ENCODE data around the gene METTL17. TPM values are rescaled to one million over a fixed set of nuclear protein-coding genes. Genes with fewer than 3 reads are reported as not detected.

METTL17 gene
- total and polyA plus RNA-seq, 2 of the 13 experiments (the other 11 are each of a cell fraction or from before 2014, with no cell fraction given) = 122 to 199 TPM

- no peak for TF ChIP-seq FOXP4 (CRISPR knock-in tag; IDR thresholded peaks at IDR 0.05)
- TF ChIP-seq, protein P1, sequence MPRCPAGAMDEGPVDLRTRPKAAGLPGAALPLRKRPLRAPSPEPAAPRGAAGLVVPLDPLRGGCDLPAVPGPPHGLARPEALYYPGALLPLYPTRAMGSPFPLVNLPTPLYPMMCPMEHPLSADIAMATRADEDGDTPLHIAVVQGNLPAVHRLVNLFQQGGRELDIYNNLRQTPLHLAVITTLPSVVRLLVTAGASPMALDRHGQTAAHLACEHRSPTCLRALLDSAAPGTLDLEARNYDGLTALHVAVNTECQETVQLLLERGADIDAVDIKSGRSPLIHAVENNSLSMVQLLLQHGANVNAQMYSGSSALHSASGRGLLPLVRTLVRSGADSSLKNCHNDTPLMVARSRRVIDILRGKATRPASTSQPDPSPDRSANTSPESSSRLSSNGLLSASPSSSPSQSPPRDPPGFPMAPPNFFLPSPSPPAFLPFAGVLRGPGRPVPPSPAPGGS (CRISPR knock-in tag; IDR thresholded peaks at IDR 0.05) = no peak; the same call in 1 of the 2 replicates
- no peak for TF ChIP-seq ZNF484 (CRISPR knock-in tag; IDR thresholded peaks at IDR 0.05; ENCODE audit: borderline replicate concordance, low read depth)
- no peak; the same call in 1 of the 2 replicates for TF ChIP-seq ZNF274 (CRISPR knock-in tag; IDR thresholded peaks at IDR 0.05)
- TF ChIP-seq, protein P2, sequence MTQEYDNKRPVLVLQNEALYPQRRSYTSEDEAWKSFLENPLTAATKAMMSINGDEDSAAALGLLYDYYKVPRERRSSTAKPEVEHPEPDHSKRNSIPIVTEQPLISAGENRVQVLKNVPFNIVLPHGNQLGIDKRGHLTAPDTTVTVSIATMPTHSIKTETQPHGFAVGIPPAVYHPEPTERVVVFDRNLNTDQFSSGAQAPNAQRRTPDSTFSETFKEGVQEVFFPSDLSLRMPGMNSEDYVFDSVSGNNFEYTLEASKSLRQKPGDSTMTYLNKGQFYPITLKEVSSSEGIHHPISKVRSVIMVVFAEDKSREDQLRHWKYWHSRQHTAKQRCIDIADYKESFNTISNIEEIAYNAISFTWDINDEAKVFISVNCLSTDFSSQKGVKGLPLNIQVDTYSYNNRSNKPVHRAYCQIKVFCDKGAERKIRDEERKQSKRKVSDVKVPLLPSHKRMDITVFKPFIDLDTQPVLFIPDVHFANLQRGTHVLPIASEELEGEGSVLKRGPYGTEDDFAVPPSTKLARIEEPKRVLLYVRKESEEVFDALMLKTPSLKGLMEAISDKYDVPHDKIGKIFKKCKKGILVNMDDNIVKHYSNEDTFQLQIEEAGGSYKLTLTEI (CRISPR knock-in tag; conservative IDR thresholded peaks at IDR 0.05) = no peak
- TF ChIP-seq ZNF615 (CRISPR knock-in tag; IDR thresholded peaks at IDR 0.05; ENCODE audit: borderline replicate concordance) = no peak; the same call in 1 of the 2 replicates
- no peak for TF ChIP-seq ZNF878 (CRISPR knock-in tag; IDR thresholded peaks at IDR 0.05)
- 0 out of 2 replicates have a peak, but pooled peaks have one; percentile 16 for TF ChIP-seq TGIF2 (CRISPR knock-in tag; IDR thresholded peaks at IDR 0.05)
- TF ChIP-seq RARA (CRISPR knock-in tag; IDR thresholded peaks at IDR 0.05) = no peak
- peak; percentile 95 for TF ChIP-seq NFYC (CRISPR knock-in tag; IDR thresholded peaks at IDR 0.05)
- TF ChIP-seq SMAD9 (CRISPR knock-in tag; IDR thresholded peaks at IDR 0.05) = no peak
- TF ChIP-seq HMG20A (CRISPR knock-in tag; IDR thresholded peaks at IDR 0.05; ENCODE audit: borderline replicate concordance) = no peak
- peak; percentile 58 for TF ChIP-seq STAG1 (CRISPR knock-in tag; IDR thresholded peaks at IDR 0.05)
- TF ChIP-seq KDM5A (IDR thresholded peaks at IDR 0.05; ENCODE audit: borderline replicate concordance, low read length) = peak; percentile 97
- peak; percentile 67 for TF ChIP-seq ZNF619 (CRISPR knock-in tag; IDR thresholded peaks at IDR 0.05)
- no peak for TF ChIP-seq AFF4 (CRISPR knock-in tag; IDR thresholded peaks at IDR 0.05)
- no peak for TF ChIP-seq ZNF333 (CRISPR knock-in tag; IDR thresholded peaks at IDR 0.05; ENCODE audit: borderline replicate concordance)
- no peak for TF ChIP-seq CCAR2 (optimal IDR thresholded peaks at IDR 0.05; ENCODE audit: low read depth, low read length)
- TF ChIP-seq KMT2A (CRISPR knock-in tag; IDR thresholded peaks at IDR 0.05) = 0 out of 2 replicates have a peak, but pooled peaks have one; percentile 47
- TF ChIP-seq ZNF598 (CRISPR knock-in tag; IDR thresholded peaks at IDR 0.05; ENCODE audit: borderline replicate concordance) = peak; percentile 72; the same call in 1 of the 2 replicates
Observed at GRCh38 chr14:20989787-20990600, at the start of gene METTL17 (continued).

All from HepG2 (cell line).